Loucy (cell line): ENCODE measurements around the gene PCAT7.

Source experiments
- H2AFZ ChIP-seq: fragments of 200-600 bp; sonication (generic); 2 replicates; pipeline ENCODE4 v1.6.0; 2016; ENCODE audit warnings: antibody characterized with exemption, mild to moderate bottlenecking, low read length, moderate library complexity
- H3F3A ChIP-seq: fragments of 200-600 bp; 2 replicates; pipeline ENCODE4 v1.6.0; 2016; ENCODE audit warnings: antibody characterized with exemption, low read depth, mild to moderate bottlenecking
- H3K27me3 ChIP-seq: fragments of 200-600 bp; sonication (generic); 2 replicates; pipeline ENCODE4 v1.6.1; 2014; ENCODE audit warnings: low read length, mild to moderate bottlenecking; ENCODE audit not compliant: insufficient read depth, poor library complexity, severe bottlenecking
- H3K36me3 ChIP-seq: fragments of 200-600 bp; sonication (generic); 2 replicates; pipeline ENCODE4 v1.6.1; 2016; ENCODE audit warnings: low read length; ENCODE audit not compliant: insufficient read depth
- H3K4me1 ChIP-seq: fragments of 200-600 bp; sonication (generic); 2 replicates; pipeline ENCODE4 v1.5.1; 2014; ENCODE audit warnings: low read length, mild to moderate bottlenecking; ENCODE audit not compliant: insufficient read depth, poor library complexity, severe bottlenecking
- H3K4me2 ChIP-seq: fragments of 200-600 bp; sonication (generic); 2 replicates; pipeline ENCODE4 v1.6.0; 2014; ENCODE audit warnings: antibody characterized with exemption, low read length, low read depth, mild to moderate bottlenecking; ENCODE audit not compliant: poor library complexity, severe bottlenecking
- H3K4me3 ChIP-seq: fragments of 200-600 bp; sonication (generic); 2 replicates; pipeline ENCODE4 v1.5.1; 2014; ENCODE audit warnings: low read length, mild to moderate bottlenecking, mixed read lengths; ENCODE audit not compliant: poor library complexity, severe bottlenecking
- H3K79me2 ChIP-seq: fragments of 200-600 bp; sonication (generic); 2 replicates; pipeline ENCODE4 v1.6.1; 2014; ENCODE audit warnings: low read length; ENCODE audit not compliant: insufficient read depth
- H3K9ac ChIP-seq: fragments of 200-600 bp; sonication (generic); 2 replicates; pipeline ENCODE4 v1.6.0; 2014; ENCODE audit warnings: mild to moderate bottlenecking, low read depth, low read length, moderate library complexity; ENCODE audit not compliant: poor library complexity, severe bottlenecking
- H3K9me2 ChIP-seq: fragments of 200-600 bp; sonication (generic); replicated peaks from 2 replicates; pipeline ENCODE4 v1.6.1; 2016; ENCODE audit warnings: low read depth, low read length, mixed read lengths
- H3K9me3 ChIP-seq: fragments of 200-600 bp; sonication (generic); 2 replicates; pipeline ENCODE4 v1.6.1; 2014; ENCODE audit warnings: mild to moderate bottlenecking, antibody characterized with exemption, low read length, low read depth; ENCODE audit not compliant: insufficient read depth
- H4K20me1 ChIP-seq: fragments of 200-600 bp; sonication (generic); 2 replicates; pipeline ENCODE4 v1.6.0; 2014; ENCODE audit warnings: antibody characterized with exemption, low read length, mild to moderate bottlenecking; ENCODE audit not compliant: insufficient read depth, poor library complexity, severe bottlenecking
- EZH2phosphoT487 ChIP-seq: fragments of 200-600 bp; IDR thresholded peaks from 2 replicates; pipeline ENCODE4 v1.6.1; 2018; ENCODE audit warnings: antibody characterized with exemption, mild to moderate bottlenecking, moderate library complexity, borderline replicate concordance
- TF ChIP-seq, protein P1 (sequence below): fragments of 200-600 bp; sonication (generic); conservative IDR thresholded peaks from 2 replicates; pipeline ENCODE4 v1.5.1; 2014; ENCODE audit warnings: mild to moderate bottlenecking, antibody characterized with exemption, low read length

Gene PCAT7

DNA sequence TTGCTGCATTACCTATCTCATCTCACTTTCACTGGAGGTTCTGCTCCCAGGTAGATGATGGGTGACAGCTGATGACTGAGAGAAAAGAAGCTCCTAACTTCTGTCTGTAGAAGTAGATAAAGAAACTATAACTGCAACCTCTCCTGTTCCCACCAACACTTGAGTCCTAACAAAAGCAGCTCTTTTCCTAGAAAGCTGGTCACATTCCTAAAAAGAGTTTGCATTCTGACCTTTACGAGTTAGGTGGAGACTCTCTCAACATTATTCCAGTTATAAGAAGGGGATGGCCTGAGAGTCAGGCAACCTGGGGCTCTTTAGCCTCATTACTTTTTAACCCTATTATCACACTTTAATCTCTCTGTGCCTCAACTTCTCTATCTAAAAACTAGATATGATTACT lies 8.9 kb upstream of the PCAT7 start:
- no peaks in the 10 kb centered on the region for H3K27me3 ChIP-seq
- H3K36me3 ChIP-seq, result no peaks in the 10 kb centered on the region
- no peaks in the 10 kb centered on the region for H3F3A ChIP-seq
- H3K9me2 ChIP-seq, result no peaks in the 10 kb centered on the region
- H3K4me3 ChIP-seq, result no peak overlapping the region
- H2AFZ ChIP-seq, result no peak overlapping the region
- H3K4me2 ChIP-seq, result no peak overlapping the region
- no peaks in the 10 kb centered on the region for H3K4me1 ChIP-seq
- H3K9ac ChIP-seq, result no peak overlapping the region
- no peaks in the 10 kb centered on the region for H4K20me1 ChIP-seq
- TF ChIP-seq, protein P1, sequence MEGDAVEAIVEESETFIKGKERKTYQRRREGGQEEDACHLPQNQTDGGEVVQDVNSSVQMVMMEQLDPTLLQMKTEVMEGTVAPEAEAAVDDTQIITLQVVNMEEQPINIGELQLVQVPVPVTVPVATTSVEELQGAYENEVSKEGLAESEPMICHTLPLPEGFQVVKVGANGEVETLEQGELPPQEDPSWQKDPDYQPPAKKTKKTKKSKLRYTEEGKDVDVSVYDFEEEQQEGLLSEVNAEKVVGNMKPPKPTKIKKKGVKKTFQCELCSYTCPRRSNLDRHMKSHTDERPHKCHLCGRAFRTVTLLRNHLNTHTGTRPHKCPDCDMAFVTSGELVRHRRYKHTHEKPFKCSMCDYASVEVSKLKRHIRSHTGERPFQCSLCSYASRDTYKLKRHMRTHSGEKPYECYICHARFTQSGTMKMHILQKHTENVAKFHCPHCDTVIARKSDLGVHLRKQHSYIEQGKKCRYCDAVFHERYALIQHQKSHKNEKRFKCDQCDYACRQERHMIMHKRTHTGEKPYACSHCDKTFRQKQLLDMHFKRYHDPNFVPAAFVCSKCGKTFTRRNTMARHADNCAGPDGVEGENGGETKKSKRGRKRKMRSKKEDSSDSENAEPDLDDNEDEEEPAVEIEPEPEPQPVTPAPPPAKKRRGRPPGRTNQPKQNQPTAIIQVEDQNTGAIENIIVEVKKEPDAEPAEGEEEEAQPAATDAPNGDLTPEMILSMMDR, result no peak
- no peak for TF ChIP-seq EZH2phosphoT487
- no peaks in the 10 kb centered on the region for H3K9me3 ChIP-seq
- no peaks in the 10 kb centered on the region for H3K79me2 ChIP-seq

DNA sequence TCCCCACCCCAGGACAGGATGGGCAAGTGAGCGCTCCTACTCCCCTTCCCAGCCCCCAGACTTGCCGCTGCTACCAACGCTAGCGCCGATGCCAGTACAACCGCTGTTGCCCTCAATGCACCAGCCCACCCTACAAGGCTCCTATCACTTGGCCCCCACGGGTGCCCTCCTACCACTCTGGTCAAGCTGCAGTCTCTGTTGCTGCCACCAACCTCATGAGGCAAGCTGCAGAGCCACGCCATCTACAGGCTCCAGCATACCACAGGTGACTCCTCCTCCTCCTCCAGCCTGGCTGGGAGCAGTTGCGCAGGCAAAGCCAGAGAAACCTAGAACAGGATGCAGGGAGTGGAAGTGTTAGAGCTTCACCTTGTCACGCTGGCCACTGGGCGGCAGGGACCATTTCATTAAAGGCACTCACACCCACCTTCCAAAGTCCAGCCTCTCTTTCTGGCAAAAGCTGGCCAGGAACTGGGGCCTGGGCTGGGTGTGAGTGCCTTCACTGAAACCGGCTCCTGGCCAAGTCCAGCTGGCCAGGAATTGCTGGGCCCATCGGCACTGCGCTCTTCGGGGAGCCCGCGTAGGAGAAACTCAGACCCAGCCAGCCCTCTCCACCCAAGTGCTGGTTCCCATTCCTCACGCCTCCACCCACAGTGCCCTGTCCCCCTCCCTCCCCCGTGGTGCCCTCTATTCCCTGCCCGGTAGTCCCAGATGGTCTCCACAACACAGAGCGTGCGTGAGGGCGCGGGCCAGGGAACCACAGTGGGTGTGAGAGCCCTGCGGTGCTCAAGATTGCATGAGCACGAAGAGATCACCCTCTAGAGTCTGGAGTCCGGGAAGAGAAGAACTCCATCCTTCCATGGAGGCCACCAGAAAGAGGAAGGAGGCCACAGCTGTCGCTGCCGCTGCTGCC lies 1.6 kb upstream of the PCAT7 start:
- no peak overlapping the region for H3K4me3 ChIP-seq
- H3K27me3 ChIP-seq, result peaks cover 10% of the 10 kb centered on the region

DNA sequence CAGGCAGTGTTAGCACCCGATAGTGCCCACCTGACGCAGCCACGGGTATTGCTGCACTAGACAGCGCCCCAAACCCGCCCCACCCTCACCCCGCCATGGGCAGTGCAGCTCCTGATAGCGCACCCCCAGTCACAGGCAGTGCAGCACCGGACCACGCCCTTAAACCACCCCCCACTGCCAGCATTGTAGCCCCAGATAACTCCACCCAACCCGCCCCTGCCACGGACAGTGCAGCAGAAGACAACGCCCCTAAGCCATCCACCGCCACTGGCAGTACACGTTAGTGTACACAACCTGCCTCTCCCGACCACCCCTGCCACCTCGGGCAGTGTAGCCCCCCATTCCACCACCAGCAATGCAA lies 825 bp upstream of the PCAT7 start:
- H2AFZ ChIP-seq, result no peak overlapping the region
- peaks cover 10% of the 10 kb centered on the region for H3K27me3 ChIP-seq
- H3K36me3 ChIP-seq, result no peaks in the 10 kb centered on the region
- H3K79me2 ChIP-seq, result no peaks in the 10 kb centered on the region
- no peaks in the 10 kb centered on the region for H3F3A ChIP-seq
- TF ChIP-seq EZH2phosphoT487, result no peak
- TF ChIP-seq, protein P1, result no peak
- H3K4me2 ChIP-seq, result no peak overlapping the region
- H3K9me3 ChIP-seq, result no peaks in the 10 kb centered on the region
- H3K4me3 ChIP-seq, result no peak overlapping the region
- no peaks in the 10 kb centered on the region for H3K4me1 ChIP-seq
- H3K9me2 ChIP-seq, result no peaks in the 10 kb centered on the region
- no peak overlapping the region for H3K9ac ChIP-seq
- H4K20me1 ChIP-seq, result no peaks in the 10 kb centered on the region

More for the DNA sequence above, 1.6 kb upstream of the PCAT7 start:
- H3K9me3 ChIP-seq, result no peaks in the 10 kb centered on the region
- no peak overlapping the region for H2AFZ ChIP-seq
- TF ChIP-seq, protein P1, result no peak
- H3K9me2 ChIP-seq, result no peaks in the 10 kb centered on the region
- H3F3A ChIP-seq, result no peaks in the 10 kb centered on the region
- no peaks in the 10 kb centered on the region for H3K36me3 ChIP-seq
- H3K9ac ChIP-seq, result no peak overlapping the region
- H3K79me2 ChIP-seq, result no peaks in the 10 kb centered on the region
- no peak overlapping the region for H3K4me2 ChIP-seq
- no peaks in the 10 kb centered on the region for H4K20me1 ChIP-seq
- no peaks in the 10 kb centered on the region for H3K4me1 ChIP-seq
